Measurements from ENCODE around the gene ADGRL1. TPM values are rescaled to one million over a fixed set of nuclear protein-coding genes. Genes with fewer than 3 reads are reported as not detected.
"Not testable (repeated sequence)": the region's sequence is repeated elsewhere in the genome, so short reads cannot be mapped to it uniquely, and the experiment has no call there.

Gene ADGRL1
- polyA plus RNA-seq, 3 donors, result 33.2 to 53.1 (median 50.1) TPM

GRCh38 chr19:14228446-14229071, 22.6 kb upstream of the ADGRL1 start:
- not testable (repeated sequence) for DNase-seq (ENCODE audit: extremely low read depth in 1 of 11, low read depth in 9 of 11, low spot score in 4 of 11)

GRCh38 chr19:14226498-14226897, 20.5 kb upstream of the ADGRL1 start:
- not testable (repeated sequence) for DNase-seq (ENCODE audit: extremely low read depth in 1 of 11, low read depth in 9 of 11, low spot score in 4 of 11)

- DNase-seq (ENCODE audit: extremely low read depth in 1 of 11, low read depth in 9 of 11, low spot score in 4 of 11), result no peak
These were observed 16.9 kb upstream of the ADGRL1 start for GRCh38 chr19:14222886-14223285.

- DNase-seq (ENCODE audit: extremely low read depth in 1 of 11, low read depth in 9 of 11, low spot score in 4 of 11), result peak in 2 of 11 donors; percentile 32 to 44
These were observed 15.4 kb upstream of the ADGRL1 start for GRCh38 chr19:14221345-14221744.

GRCh38 chr19:14218620-14219330, 12.8 kb upstream of the ADGRL1 start:
- no peak for DNase-seq (ENCODE audit: extremely low read depth in 1 of 11, low read depth in 9 of 11, low spot score in 4 of 11)

- not testable (repeated sequence) for DNase-seq (ENCODE audit: extremely low read depth in 1 of 11, low read depth in 9 of 11, low spot score in 4 of 11)
These were observed 11.9 kb upstream of the ADGRL1 start for GRCh38 chr19:14217886-14218285.

GRCh38 chr19:14214580-14214979, 8.6 kb upstream of the ADGRL1 start:
- no peak for DNase-seq (ENCODE audit: extremely low read depth in 1 of 11, low read depth in 9 of 11, low spot score in 4 of 11)

- DNase-seq (ENCODE audit: extremely low read depth in 1 of 11, low read depth in 9 of 11, low spot score in 4 of 11), result not testable (repeated sequence)
These were observed 4.2 kb upstream of the ADGRL1 start for GRCh38 chr19:14210182-14210581.

- DNase-seq (ENCODE audit: extremely low read depth in 1 of 11, low read depth in 9 of 11, low spot score in 4 of 11), result not testable (repeated sequence)
These were observed 3.4 kb upstream of the ADGRL1 start for GRCh38 chr19:14209401-14209800.

- DNase-seq (ENCODE audit: extremely low read depth in 1 of 11, low read depth in 9 of 11, low spot score in 4 of 11), result not testable (repeated sequence)
These were observed 2.5 kb upstream of the ADGRL1 start for GRCh38 chr19:14208496-14208895.

GRCh38 chr19:14207796-14208195, 1.8 kb upstream of the ADGRL1 start:
- not testable (repeated sequence) for DNase-seq (ENCODE audit: extremely low read depth in 1 of 11, low read depth in 9 of 11, low spot score in 4 of 11)

- DNase-seq (ENCODE audit: extremely low read depth in 1 of 11, low read depth in 9 of 11, low spot score in 4 of 11), result peak; percentile 91 to 97 (median 93)
These were observed 1.1 kb upstream of the ADGRL1 start for GRCh38 chr19:14206737-14207726.

GRCh38 chr19:14206308-14206707, 339 bp upstream of the ADGRL1 start:
- DNase-seq (ENCODE audit: extremely low read depth in 1 of 11, low read depth in 9 of 11, low spot score in 4 of 11), result not testable (repeated sequence)

GRCh38 chr19:14204676-14205451, 1.1 kb downstream of the ADGRL1 start:
- not testable (repeated sequence) for DNase-seq (ENCODE audit: extremely low read depth in 1 of 11, low read depth in 9 of 11, low spot score in 4 of 11)

GRCh38 chr19:14204219-14204618, 1.8 kb downstream of the ADGRL1 start:
- DNase-seq (ENCODE audit: extremely low read depth in 1 of 11, low read depth in 9 of 11, low spot score in 4 of 11), result not testable (repeated sequence)

- not testable (repeated sequence) for DNase-seq (ENCODE audit: extremely low read depth in 1 of 11, low read depth in 9 of 11, low spot score in 4 of 11)
These were observed 2.2 kb downstream of the ADGRL1 start for GRCh38 chr19:14203788-14204187.

GRCh38 chr19:14203177-14203576, 2.8 kb downstream of the ADGRL1 start:
- DNase-seq (ENCODE audit: extremely low read depth in 1 of 11, low read depth in 9 of 11, low spot score in 4 of 11), result no peak

GRCh38 chr19:14201481-14201880, 4.5 kb downstream of the ADGRL1 start:
- DNase-seq (ENCODE audit: extremely low read depth in 1 of 11, low read depth in 9 of 11, low spot score in 4 of 11), result not testable (repeated sequence)

All from renal cortex interstitium (tissue), 11 donors.